ENCODE results near the gene BTBD9. TPM values are rescaled to one million over a fixed set of nuclear protein-coding genes. Genes with fewer than 3 reads are reported as not detected.

Gene BTBD9
- total and polyA plus RNA-seq, 11 donors, result 6.3 to 23.3 (median 19.4) TPM

GRCh38 chr6:38644951-38645350, 5.2 kb upstream of the BTBD9 start:
- no peaks in the 10 kb centered on the region for H3K9me3 ChIP-seq
- H3K27me3 ChIP-seq, result no peaks in the 10 kb centered on the region
- no peaks in the 10 kb centered on the region for H3K36me3 ChIP-seq
- ATAC-seq, result no peak
- TF ChIP-seq CTCF (IDR thresholded peaks at IDR 0.05) (no peak), POLR2A (IDR thresholded peaks at IDR 0.05) (no peak)
- H3K27ac ChIP-seq, result no peak overlapping the region
- 43 to 56% (median 54%) methylated on average over 1 of the region's 1 CpG for WGBS, 4 donors
- H3K4me1 ChIP-seq, result peaks cover 0 to 37% (median 12%) of the 10 kb centered on the region in 12 donors
- no peak for DNase-seq
- intact Hi-C loops (cut with DNase I), result no loop called here
- no peak overlapping the region for H3K4me3 ChIP-seq

- Histone ChIP-seq H3K9me3 (no peaks in the 10 kb centered on the region), H3K27ac (peak overlapping the region; percentile 91 to 98 (median 96)), H3K4me3 (peak overlapping the region; percentile 68 to 96 (median 84)), H3K36me3 (no peaks in the 10 kb centered on the region), H3K4me1 (peaks cover 0 to 42% (median 18%) of the 10 kb centered on the region in 12 donors), H3K27me3 (no peaks in the 10 kb centered on the region)
- 6 to 10% (median 8%) methylated on average over 31 to 32 of the region's 32 CpGs for WGBS, 4 donors
- DNase-seq (peak in 1 of 5 donors; percentile 26), ATAC-seq (peak in 1 of 4 donors; percentile 30)
- TF ChIP-seq CTCF (IDR thresholded peaks at IDR 0.05), result no peak
- no peak for TF ChIP-seq POLR2A (IDR thresholded peaks at IDR 0.05)
- intact Hi-C loops (cut with DNase I), result no loop called here
Measured at GRCh38 chr6:38640216-38640909, 634 bp upstream of the BTBD9 start.

- peaks cover 0 to 41% (median 24%) of the 10 kb centered on the region in 12 donors for H3K4me1 ChIP-seq
- peak; percentile 41 to 64 (median 62) for ATAC-seq
Measured at GRCh38 chr6:38638941-38639497, 710 bp downstream of the BTBD9 start.

More at GRCh38 chr6:38638941-38639497, 710 bp downstream of the BTBD9 start:
- TF ChIP-seq CTCF (IDR thresholded peaks at IDR 0.05) (no peak), POLR2A (IDR thresholded peaks at IDR 0.05) (no peak)
- peak overlapping the region; percentile 91 to 98 (median 96) for H3K27ac ChIP-seq
- no peaks in the 10 kb centered on the region for H3K9me3 ChIP-seq
- no peaks in the 10 kb centered on the region for H3K36me3 ChIP-seq
- no peaks in the 10 kb centered on the region for H3K27me3 ChIP-seq
- peak in 2 of 5 donors; percentile 47 to 59 for DNase-seq
- intact Hi-C loops (cut with DNase I), result loop anchor here in 2 of 10 donors (5.0 kb wide), 2 partner anchors 37 to 63 kb away; partner anchors contain the start of gene GLO1 (in 1 of the 2)
- 3 to 6% (median 4%) methylated on average over 15 of the region's 15 CpGs for WGBS, 4 donors
- H3K4me3 ChIP-seq, result peak overlapping the region; percentile 68 to 96 (median 84)
